ENCODE measurements around the gene UPK3A.
A peak's percentile ranks its signal among the peaks of the same experiment; 100 is the strongest.

GRCh38 chr22:45268958-45269844 is 15.5 kb upstream of the UPK3A start:
- peak; percentile 83 to 95 (median 92) for TF ChIP-seq CTCF (IDR thresholded peaks at IDR 0.05)
- peak in 1 of 2 donors; percentile 15 for TF ChIP-seq POLR2AphosphoS5 (IDR thresholded peaks at IDR 0.05; ENCODE audit: insufficient read depth in 1 of 2, low read depth in 1 of 2)
